HG02981 (cell line): ENCODE results near the gene DBI.
"Not testable (repeated sequence)": the region's sequence is repeated elsewhere in the genome, so short reads cannot be mapped to it uniquely, and the experiment has no call there.

Experiments used
- ATAC-seq: cut with Tn5 transposase; IDR thresholded peaks from one replicate; pipeline ENCODE4 v1.9.1; 2021; ENCODE audit warnings: mild to moderate bottlenecking, moderate library complexity; ENCODE audit not compliant: unreplicated experiment

DBI gene

DNA sequence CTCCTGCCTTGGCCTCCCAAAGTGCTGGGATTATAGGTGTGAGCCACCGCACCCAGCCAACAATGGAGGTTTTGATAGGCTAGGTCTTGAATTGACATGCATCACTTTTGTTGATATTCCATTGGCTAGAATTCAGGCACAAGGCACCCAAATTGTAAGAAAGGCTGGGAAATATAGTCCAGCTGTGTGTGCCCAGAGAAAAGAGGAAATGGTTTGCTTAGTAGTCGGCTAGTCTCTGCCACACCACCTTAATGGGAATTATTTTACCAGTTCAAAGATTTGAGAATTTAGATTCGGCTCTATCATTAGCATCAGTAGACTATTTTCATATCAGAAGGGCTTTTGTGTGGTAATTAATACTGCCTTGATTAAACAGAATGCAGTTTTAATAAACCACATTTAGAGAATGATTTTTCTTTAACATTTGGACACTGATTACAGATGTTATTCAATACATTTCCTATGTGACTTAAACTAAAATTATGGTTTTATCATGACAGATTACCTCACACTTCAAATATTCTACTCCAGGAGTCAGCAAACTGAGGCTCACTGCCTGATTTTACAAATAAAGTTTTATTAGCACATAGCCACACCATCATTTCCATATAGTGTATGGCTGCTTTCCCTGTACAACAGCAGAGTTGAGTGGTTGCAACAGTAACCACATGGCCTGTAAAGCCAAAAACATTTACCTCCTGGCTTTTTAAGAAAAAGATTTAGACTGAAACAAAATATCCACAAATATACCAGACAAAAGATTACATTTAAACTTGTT, 27.4 kb downstream of the DBI start:
- ATAC-seq = no peak

DNA sequence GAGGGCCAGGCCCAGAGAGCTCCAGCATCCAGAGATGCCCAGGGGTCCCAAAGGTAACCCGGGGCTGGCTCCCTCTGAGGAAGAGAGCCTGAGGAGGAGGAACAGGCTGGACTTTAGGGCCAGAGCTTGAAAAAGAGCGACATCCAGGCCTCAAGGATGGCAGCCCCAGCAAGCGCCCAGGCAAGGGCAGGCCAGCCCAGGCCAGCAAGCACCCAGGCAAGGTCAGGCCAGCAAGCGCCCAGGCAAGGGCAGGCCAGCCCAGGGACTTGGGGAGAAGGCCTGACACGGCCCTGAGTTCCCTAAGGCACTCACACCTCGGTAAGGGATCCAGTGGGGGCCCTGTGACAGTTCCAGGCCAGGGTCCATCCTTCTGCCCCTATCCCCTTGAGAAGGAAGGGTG, 30.4 kb downstream of the DBI start:
- no peak for ATAC-seq

DNA sequence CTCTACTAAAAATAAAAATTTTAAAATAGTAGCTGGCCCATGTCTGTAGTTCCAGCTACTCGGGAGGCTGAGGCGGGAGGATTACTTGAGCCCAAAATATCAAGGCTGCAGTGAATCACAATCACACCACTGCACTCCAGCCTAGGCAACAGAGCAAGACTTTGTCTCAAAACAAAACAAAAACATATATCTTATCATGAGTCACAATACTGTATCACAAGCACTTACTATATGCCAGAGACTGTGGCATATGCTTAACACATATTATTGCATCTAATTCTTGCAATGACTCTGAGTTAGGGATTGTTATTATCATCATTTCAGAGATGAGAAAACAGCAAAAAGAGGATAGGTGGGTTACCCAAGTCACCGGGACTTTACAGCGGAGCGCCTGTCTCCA, 35.3 kb downstream of the DBI start:
- ATAC-seq = no peak

DNA sequence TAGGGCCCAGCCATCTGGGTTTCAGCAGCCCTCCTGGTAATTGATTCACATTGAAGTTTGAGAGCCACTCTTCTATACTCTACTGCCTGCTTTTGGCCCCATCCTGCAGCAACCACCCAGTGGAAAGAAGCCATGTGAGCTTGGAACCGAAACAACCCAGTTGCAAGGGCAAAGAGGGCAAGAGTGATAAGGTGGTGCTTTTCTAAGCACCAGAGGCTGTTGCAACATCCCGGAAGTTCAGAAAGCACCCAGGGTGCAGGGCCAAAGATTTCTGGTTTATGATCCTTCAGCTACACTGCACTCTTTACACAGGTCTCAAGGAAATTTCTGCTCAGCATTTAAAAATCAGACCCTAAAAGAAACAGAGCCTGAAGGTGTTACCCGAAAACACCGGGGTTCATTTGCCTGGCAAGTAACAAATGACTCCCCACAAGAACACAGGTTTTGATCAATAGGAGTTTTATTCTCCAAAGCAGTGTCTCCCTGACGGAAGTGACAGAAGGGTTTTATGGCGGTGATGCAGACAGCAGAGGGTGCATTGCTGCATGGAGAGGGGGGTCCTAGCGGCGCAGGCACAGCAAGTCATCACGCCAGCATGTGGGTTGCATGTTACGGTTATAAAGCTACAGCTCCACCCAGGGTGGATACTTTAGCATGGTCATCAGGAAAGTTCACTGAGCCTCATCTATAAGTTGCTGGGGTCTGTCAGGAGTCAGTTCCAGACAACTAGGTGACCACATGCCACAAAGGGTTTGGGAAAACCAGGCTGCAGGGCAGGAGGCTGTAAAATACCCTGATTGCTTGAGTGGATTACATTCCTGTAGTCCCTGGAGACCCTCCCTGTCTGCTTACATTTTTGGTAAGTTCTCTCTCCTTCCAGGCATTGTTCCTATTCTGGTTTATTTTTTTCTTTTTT, 36.1 kb downstream of the DBI start:
- no peak for ATAC-seq

DNA sequence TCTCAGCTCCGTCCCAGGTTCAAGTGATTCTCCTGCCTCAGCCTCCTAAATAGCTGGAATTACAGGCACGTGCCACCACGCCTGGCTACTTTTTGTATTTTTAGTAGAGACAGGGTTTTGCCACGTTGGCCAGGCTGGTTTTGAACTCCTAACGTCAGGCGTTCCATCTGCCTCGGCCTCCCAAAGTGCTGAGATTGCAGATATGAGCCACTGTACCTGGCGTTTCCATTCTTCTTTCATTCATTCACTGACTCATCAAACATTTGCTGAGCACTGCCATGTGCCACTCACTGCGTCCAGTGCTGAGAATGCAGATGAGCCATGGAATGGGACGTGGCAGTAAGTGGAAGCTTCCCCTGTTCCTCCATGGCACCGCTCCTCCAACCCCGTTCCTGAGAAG, 36.8 kb downstream of the DBI start:
- ATAC-seq = not testable (repeated sequence)

DNA sequence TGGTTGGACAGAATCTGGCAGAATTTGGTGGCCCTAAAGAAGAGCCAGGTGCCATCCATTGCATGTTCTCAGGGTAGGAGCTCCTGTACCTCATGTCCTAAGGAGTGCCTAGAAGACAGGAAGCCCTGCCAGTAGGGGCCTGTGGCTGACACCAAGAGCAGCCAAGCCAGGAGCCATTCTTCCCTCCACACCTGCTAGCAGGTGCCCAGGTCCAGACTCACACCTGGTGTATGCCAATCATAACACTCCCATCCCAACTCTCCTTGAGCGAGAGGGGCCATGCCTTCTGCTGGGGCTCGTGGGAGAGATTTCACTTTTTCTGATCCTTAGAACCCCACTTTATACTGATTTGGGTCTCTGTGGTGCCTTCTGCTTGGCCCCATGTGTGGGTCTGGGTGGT, 38.4 kb downstream of the DBI start:
- ATAC-seq = no peak

DNA sequence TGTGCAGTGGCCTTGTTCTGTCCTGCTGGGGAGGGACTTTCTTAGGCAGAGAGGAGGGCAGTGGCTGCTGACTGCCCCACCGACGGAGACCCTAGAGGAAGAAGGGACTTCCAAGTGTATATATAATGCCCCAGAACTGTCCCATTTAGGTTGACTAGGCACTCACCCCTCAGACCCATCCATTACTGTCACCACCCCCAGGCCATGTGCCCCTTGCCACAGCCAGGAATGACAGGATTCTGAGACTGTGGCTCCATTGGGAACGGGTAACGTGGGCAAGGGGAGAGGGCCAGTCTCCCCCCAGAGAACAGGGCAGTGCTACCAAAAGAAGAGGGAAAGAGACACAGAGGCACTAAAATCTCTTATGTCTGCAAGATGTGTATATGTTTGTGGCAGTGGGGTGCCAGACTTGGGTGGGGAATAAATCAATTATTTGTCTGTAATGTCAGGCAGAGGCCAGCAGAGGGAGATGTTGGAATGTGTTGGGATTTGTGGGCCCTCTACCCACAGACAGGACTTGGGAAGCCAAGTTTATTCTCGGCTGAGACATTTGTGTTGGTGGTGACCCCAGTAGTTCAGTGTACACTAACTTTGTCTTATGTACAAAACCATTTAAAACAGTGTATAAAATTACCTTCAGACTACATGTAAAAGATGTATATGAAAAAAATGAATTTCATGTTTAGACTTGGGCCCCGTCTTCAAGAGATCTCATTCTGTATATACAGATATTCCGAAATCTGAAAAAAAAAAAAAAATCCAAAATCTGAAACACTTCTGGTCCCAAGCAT, 40.8 kb downstream of the DBI start:
- ATAC-seq = no peak

DNA sequence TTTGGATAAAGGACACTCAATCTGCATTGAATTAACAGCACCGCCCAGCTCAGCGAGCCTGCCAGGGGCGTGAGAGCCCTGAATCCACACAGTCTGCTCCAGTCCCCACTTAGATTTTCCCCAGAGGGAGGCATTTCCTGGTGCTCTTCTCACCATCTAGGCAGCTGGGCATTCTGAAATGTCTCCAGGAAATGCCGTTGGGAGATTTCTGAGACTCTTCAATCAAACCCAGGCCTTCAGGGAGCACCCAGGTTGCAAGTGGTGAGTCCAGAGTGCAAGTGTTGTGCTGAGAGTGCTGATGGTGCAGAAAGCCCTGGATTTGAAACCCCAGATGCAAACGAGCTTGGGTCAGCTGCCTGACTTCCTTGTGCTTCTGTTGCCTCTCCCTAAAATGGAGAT, 41.4 kb downstream of the DBI start:
- no peak for ATAC-seq

DNA sequence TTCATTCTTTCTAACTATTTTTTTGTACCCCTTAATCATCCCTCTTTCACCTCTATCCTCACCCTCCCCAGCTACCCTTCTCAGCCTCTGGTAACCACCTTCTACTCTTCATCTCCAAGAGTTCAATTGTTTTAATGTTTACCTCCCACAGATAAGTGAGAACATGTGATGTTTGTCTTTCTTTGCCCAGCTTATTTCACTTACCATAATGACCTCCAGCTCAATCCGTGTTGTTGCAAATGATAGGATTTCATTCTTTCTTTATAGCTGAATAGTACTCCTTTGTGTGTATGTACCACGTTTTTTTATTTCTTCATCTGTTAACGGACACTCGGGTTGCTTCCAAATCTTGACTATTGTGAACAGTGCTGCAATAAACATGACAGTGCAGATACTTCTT, 42.7 kb downstream of the DBI start:
- ATAC-seq = no peak

DNA sequence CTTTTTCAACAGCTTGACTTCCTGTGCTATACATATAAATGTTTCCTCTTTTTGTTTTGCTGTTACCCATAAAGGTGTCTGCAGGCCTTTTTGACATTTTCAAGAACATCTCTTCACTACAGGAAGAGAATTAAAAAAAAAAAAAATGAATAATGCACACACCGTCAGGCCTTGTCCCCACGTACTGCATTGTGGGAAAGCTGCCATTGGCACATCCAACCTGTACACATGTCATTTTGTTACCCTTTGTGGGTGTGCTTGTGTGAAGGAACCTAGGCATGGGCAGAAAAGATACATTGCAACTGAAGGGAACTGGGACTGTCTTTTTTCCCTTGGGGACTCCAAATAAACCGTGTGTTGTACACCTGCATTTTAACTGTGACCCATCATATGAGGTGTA, 48.1 kb downstream of the DBI start:
- ATAC-seq = no peak

DNA sequence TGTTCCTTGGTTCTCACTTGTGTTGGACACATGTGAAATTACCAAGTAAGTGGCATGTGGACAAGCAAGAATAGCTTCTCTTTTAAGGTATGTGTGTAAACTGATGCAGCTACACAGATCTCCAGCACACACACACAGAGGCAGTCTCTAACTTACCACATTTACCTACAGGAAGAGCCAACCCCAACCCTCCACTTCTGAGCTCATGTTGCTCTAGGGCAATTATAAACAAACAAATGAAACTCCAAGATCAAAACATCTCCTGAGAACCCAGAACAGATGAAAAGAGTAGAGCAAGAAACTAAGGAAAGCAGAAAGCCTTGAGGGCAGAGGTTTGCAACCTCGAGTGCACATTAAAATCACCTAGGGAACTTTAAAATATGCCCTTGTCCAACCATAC, 48.9 kb downstream of the DBI start:
- ATAC-seq = no peak

DNA sequence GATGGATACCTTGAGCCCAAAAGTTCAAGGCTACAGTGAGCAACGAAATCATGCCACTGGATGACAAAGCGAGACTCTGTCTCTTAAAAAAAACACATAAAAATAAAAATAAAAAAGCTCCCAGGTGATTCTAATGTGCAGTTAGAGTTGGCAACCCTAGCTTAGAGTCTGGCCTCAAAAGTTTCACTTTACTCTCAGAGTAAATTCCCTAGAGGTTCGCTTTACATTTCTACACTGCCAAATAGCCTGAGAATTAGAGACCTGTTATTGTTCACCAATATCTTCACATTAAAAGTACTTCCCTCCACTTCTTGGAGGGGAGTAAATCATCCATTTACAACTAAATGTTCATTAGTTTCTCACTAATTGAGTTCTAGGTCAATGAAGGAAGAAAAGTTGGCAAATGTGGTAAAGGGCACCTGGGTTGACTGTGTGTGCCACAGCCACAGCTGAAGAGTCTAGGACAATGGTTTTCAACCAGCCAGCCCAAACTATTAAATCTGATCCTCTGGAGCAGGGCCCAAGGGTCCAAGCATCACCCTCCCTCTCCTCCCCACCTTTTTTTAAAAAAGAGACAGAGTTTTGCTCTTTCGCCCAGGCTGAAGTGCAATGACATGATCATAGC, 49.6 kb downstream of the DBI start:
- ATAC-seq = no peak

DNA sequence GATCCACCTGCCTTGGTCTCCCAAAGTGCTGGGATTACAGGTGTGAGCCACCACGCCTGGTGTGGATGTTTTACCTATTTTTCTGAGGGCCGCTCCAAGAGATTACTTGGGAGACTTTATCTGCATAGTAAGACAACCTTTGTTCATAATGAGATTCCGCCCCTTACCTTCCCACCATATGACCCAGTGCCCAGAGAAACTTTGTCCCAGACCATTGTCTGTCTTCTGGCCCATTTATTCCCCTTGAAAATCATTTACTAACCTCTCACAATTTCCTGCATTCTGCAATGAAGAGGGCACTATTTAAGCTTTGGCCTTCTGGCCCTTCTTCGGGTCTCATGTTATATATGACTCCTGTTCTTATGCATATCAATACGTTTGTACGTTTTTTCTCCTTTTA, 51.1 kb downstream of the DBI start:
- ATAC-seq = no peak

DNA sequence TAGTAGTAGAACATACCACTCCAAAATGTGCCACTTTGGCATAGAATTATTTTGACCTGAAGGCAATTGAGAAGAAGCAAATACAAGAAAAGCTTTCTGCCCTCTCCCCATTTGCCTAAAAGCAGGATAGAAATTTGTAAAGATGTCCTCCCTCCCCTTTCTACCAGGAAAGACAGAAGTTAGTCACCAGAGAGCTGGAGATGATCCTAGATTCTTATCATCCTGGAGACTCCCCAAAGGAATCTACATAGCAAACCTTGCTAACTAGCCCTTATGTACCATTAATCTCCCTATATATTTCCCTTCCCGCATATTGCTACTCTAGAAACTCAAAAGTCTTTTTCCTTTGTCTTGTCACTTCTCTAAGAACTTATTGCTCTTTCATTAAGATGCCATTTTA, 52.3 kb downstream of the DBI start:
- ATAC-seq = no peak

DNA sequence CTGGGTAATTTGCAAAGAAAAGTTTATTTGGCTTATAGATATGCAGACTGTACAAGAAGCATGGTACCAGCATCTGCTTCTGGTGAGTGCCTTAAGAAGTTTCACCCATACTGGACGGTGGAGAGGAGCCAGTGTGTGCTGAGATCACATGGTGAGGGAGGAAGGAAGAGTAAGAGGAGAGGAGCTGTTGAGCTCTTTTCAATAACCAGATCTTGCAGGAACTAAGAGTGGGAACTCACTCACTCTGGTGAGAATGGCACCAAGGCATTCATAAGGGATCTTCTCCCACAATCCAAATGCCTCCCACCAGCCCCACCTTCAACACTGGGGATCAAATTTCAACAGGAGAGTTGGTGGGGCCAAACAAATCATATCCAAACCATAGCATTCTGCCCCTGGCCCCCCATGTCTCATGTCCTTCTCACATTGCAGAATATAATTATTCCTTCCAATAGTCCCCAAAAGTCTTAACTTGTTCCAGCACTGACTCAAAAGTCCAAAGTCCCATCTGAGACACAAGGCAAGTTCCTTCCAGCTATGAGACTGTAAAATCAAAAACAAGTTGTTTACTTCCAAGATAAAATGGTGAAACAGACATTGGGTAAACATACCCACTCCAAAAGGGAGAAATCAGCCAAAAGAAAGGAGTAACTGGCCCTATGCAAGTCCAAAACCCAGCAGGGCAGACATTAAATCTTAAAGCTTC, 53.2 kb downstream of the DBI start:
- no peak for ATAC-seq

DNA sequence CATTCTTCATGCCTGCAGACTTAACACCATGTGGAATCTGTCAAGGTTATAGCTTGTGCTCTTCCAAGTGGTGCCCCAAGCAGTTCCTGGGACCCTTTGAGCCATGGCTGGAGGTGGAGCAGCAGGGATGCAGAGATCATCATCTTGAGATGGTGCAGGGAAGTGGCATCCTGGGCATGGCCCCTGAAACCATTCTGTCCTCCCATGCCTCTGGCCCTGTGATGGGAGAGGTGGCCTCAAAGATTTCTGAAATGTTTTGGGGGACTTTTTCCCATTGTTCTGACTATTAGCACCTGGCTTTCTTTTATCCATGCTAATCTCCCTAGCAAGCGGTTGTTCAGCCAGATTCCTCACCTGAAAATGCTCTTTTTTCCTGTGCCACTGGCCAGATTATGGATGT, 54.5 kb downstream of the DBI start:
- ATAC-seq = no peak

DNA sequence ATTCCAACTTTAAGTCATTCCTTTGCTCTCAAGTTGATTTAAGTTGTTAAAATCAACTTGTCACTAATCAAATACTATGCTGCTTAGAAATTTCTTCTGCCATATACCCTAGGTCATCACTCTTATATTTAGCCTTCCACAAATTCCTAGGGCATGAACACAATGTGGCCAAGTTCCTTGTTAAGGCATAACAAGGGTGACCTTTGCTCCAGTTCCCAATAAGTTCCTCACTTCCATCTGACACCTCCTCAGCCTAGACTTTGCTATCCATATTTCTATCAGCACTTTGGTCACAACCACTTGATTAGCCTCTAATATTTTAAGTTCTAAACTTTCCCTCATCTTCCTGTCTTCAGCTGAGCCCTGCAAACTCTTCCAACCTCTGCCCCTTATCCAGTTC, 55.0 kb downstream of the DBI start:
- no peak for ATAC-seq
